Vagina (tissue), 2 donors: ENCODE results near the gene UQCR11.

Experiments
- POLR2A ChIP-seq, 2 donors: fragments of 450-650 bp; IDR thresholded peaks; one replicate each; pipeline ENCODE4 v1.6.1; 2017; ENCODE audit warnings: antibody characterized with exemption in 2 of 2, mild to moderate bottlenecking in 2 of 2, moderate library complexity in 2 of 2
- POLR2AphosphoS5 ChIP-seq, 2 donors: sonication (generic); formaldehyde crosslinking; IDR thresholded peaks; one replicate each; pipeline ENCODE4 v1.9.0; 2017; ENCODE audit warnings: antibody characterized with exemption in 2 of 2, mild to moderate bottlenecking in 2 of 2, low read depth in 1 of 2; ENCODE audit not compliant: insufficient read depth in 1 of 2
- TF ChIP-seq, protein P1 (sequence below), 3 experiments: fragments of 450-650 bp in 2 of 3; fragments of 200-600 bp in 1 of 3; sonication (generic) in 1 of 3; IDR thresholded peaks; one replicate each; pipeline ENCODE4 v1.5.1; 2017 to 2019; ENCODE audit warnings: antibody characterized with exemption in 3 of 3, mild to moderate bottlenecking in 2 of 3, moderate library complexity in 2 of 3

DNA sequence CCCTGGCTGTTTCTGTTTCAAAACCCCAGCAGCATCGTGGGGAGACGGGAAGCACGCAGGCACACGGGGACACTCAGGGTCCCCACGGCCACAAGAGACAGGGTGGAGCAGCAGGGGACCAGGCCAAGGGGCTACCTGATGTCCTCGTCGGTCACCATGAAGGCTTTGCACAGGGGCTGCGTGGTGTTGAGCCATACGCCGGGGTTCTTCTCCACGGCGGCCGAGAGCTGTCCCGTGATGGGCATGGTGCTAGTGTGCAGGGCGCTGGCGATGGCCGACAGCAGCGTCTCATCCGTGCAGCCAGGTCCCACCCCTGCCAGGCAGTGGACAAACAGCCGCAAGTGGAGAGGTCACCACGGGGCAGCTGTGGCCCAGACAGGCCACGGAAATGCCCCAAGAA is 24.3 kb downstream of the UQCR11 start:
- TF ChIP-seq POLR2A (IDR thresholded peaks at IDR 0.05) = no peak
- no peak for TF ChIP-seq POLR2AphosphoS5 (IDR thresholded peaks at IDR 0.05; ENCODE audit: insufficient read depth in 1 of 2, low read depth in 1 of 2)
- TF ChIP-seq, protein P1, sequence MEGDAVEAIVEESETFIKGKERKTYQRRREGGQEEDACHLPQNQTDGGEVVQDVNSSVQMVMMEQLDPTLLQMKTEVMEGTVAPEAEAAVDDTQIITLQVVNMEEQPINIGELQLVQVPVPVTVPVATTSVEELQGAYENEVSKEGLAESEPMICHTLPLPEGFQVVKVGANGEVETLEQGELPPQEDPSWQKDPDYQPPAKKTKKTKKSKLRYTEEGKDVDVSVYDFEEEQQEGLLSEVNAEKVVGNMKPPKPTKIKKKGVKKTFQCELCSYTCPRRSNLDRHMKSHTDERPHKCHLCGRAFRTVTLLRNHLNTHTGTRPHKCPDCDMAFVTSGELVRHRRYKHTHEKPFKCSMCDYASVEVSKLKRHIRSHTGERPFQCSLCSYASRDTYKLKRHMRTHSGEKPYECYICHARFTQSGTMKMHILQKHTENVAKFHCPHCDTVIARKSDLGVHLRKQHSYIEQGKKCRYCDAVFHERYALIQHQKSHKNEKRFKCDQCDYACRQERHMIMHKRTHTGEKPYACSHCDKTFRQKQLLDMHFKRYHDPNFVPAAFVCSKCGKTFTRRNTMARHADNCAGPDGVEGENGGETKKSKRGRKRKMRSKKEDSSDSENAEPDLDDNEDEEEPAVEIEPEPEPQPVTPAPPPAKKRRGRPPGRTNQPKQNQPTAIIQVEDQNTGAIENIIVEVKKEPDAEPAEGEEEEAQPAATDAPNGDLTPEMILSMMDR (IDR thresholded peaks at IDR 0.05) = no peak
